Fibroblast of lung (primary cell): ENCODE results near the gene EXOC3. TPM values are rescaled to one million over a fixed set of nuclear protein-coding genes. Genes with fewer than 3 reads are reported as not detected.

ENCODE experiments used
- DNase-seq, 2 donors: peaks; one replicate each; pipeline versions ENCODE4 v3.0.0 to v3.0.0-alpha.2; 2010; ENCODE audit warnings: low read depth in 2 of 2
- H2AFZ ChIP-seq: 2 replicates; pipeline ENCODE4 v1.5.1; 2012; ENCODE audit warnings: low read length, control low read depth, inconsistent platforms
- H3K27ac ChIP-seq: 2 replicates; pipeline ENCODE4 v1.5.1; 2011; ENCODE audit warnings: low read length, control low read depth; ENCODE audit not compliant: insufficient read depth
- H3K27me3 ChIP-seq: 2 replicates; pipeline ENCODE4 v1.5.1; 2011; ENCODE audit warnings: mild to moderate bottlenecking, low read length; ENCODE audit not compliant: control insufficient read depth, insufficient read depth
- H3K36me3 ChIP-seq: 2 replicates; pipeline ENCODE4 v1.5.1; 2011; ENCODE audit warnings: low read length; ENCODE audit not compliant: control insufficient read depth, insufficient read depth
- H3K4me1 ChIP-seq: 2 replicates; pipeline ENCODE4 v1.5.1; 2011; ENCODE audit warnings: low read length; ENCODE audit not compliant: control insufficient read depth, insufficient read depth; ENCODE audit errors: extremely low read depth
- H3K4me2 ChIP-seq: 2 replicates; pipeline ENCODE4 v1.5.1; 2011; ENCODE audit warnings: low read length, control low read depth; ENCODE audit not compliant: insufficient read depth; ENCODE audit errors: extremely low read depth
- H3K4me3 ChIP-seq, 4 experiments: fragments of 200-600 bp in 1 of 4; sonication (generic) in 1 of 4; replicated peaks in 1 of 4; 2 replicates each; pipeline ENCODE4 v1.5.1; 2011 to 2016; ENCODE audit warnings: low read length in 4 of 4, low read depth in 3 of 4, mild to moderate bottlenecking in 3 of 4, control low read depth in 2 of 4, inconsistent platforms in 1 of 4, mixed read lengths in 1 of 4; ENCODE audit not compliant: insufficient read depth in 1 of 4; ENCODE audit errors: control extremely low read depth in 1 of 4
- H3K79me2 ChIP-seq: 2 replicates; pipeline ENCODE4 v1.5.1; 2012; ENCODE audit warnings: mild to moderate bottlenecking, low read length, inconsistent platforms; ENCODE audit not compliant: control insufficient read depth, insufficient read depth
- H3K9ac ChIP-seq: 2 replicates; pipeline ENCODE4 v1.5.1; 2011; ENCODE audit warnings: mild to moderate bottlenecking, low read length, control low read depth; ENCODE audit not compliant: insufficient read depth
- H3K9me3 ChIP-seq: 2 replicates; pipeline ENCODE4 v1.5.1; 2012; ENCODE audit warnings: low read depth, low read length; ENCODE audit not compliant: control insufficient read depth, insufficient read depth
- H4K20me1 ChIP-seq: 2 replicates; pipeline ENCODE4 v1.5.1; 2011; ENCODE audit warnings: low read length; ENCODE audit not compliant: control insufficient read depth, insufficient read depth; ENCODE audit errors: extremely low read depth
- CTCF ChIP-seq, 2 donors: IDR thresholded peaks in 1 of 2; conservative IDR thresholded peaks in 1 of 2; 1 replicate in 1 of 2; 2 replicates in 1 of 2; pipeline ENCODE4 v1.5.1; 2011 to 2012; ENCODE audit warnings: low read length in 2 of 2, control low read depth in 1 of 2, inconsistent platforms in 1 of 2, low read depth in 1 of 2, mild to moderate bottlenecking in 1 of 2
- EZH2 ChIP-seq: IDR thresholded peaks from 2 replicates; pipeline ENCODE4 v1.5.1; 2012; ENCODE audit warnings: low read length, control low read depth, mild to moderate bottlenecking; ENCODE audit errors: missing control alignments
- polyA plus RNA-seq, 2 donors: library from polyadenylated mRNA; depleted of rRNA in 1 of 2; stranded (reverse) in 1 of 2; unstranded in 1 of 2; fragments of >200 nt; gene quantifications; 2 replicates each; pipeline ENCODE4 v1.2.1, GENCODE V29; 2011 to 2012; ENCODE audit warnings: missing spikeins in 1 of 2
- total RNA-seq: library from RNA; depleted of rRNA; stranded (reverse); fragments of >200 nt; gene quantifications from 2 replicates; pipeline ENCODE4 v1.2.1, GENCODE V29; 2014

EXOC3 gene
- total and polyA plus RNA-seq, 2 donors (not counting 1 experiment from before 2014, with no cell fraction given), result 19.9 to 34.5 TPM

DNA sequence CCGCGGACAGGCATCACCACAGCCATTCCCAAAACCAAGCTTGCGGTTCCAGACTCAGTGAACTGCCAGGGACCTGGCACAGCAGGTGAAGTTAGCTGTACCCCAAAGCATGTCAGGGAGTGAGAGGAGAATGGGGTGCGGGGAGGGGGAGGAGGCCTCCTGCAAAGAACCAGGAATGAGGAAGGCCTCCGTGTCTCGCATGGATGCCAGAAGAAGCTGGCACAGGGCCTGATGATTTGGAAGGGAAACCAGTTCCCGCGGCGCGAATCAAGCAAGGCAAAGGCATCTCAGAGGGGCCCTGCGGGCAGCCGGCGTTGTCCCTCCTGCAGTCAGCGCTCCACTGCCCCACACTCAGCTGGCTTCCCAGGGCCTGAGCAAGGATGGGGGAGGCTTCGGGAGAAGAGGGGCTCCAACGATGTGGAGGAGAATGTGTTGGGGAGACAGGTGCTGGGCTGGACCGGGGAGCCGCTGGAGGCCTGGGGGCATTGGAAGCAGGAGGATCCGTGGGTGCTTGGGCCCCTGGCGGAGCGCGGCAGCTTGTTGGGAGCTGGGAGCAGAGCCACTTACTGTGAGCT is 66.7 kb downstream of the EXOC3 start:
- no peak overlapping the region for H3K4me2 ChIP-seq
- H3K4me3 ChIP-seq, result no peak overlapping the region
- H4K20me1 ChIP-seq, result no peaks in the 10 kb centered on the region
- no peak for DNase-seq
- no peaks in the 10 kb centered on the region for H3K79me2 ChIP-seq
- peaks cover 11% of the 10 kb centered on the region for H3K27me3 ChIP-seq
- no peak overlapping the region for H3K9ac ChIP-seq
- H3K27ac ChIP-seq, result no peak overlapping the region
- no peaks in the 10 kb centered on the region for H3K36me3 ChIP-seq
- TF ChIP-seq CTCF (conservative IDR thresholded peaks at IDR 0.05 in 1 of 2, IDR thresholded peaks at IDR 0.05 in 1 of 2; ENCODE audit: low read depth in 1 of 2, low read length in 2 of 2) (no peak), EZH2 (no peak)
- H3K4me1 ChIP-seq, result no peaks in the 10 kb centered on the region
- H2AFZ ChIP-seq, result no peak overlapping the region
- no peaks in the 10 kb centered on the region for H3K9me3 ChIP-seq

DNA sequence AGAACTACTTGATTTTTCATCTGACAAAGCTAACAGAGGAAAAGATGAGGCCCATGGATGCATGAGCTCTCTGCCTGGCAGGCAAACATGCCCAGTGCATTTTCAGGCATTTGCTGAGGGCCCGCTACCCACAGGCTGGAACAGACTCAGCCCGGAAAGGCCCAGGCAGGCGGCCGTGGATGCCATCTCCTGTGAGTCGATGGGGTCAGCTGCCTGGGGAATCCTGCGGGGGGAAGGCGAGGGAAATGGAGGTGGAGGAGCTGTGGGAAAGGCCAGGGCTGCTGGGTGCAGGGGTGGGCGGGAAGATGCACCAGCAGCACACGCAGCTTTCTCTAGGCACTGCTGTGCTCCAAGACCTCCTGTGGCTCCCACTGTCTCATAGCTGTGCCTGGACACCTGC is 67.5 kb downstream of the EXOC3 start:
- no peak for TF ChIP-seq EZH2
- no peak for TF ChIP-seq CTCF (conservative IDR thresholded peaks at IDR 0.05 in 1 of 2, IDR thresholded peaks at IDR 0.05 in 1 of 2; ENCODE audit: low read depth in 1 of 2, low read length in 2 of 2)
- Histone ChIP-seq H3K27me3 (peaks cover 12% of the 10 kb centered on the region), H4K20me1 (no peaks in the 10 kb centered on the region), H3K4me2 (no peak overlapping the region), H3K4me1 (no peaks in the 10 kb centered on the region), H3K4me3 (no peak overlapping the region), H3K27ac (no peak overlapping the region), H3K79me2 (no peaks in the 10 kb centered on the region), H2AFZ (no peak overlapping the region), H3K9me3 (no peaks in the 10 kb centered on the region), H3K36me3 (no peaks in the 10 kb centered on the region), H3K9ac (no peak overlapping the region)
- DNase-seq, result no peak

GRCh38 chr5:511476-511875 is 68.5 kb downstream of the EXOC3 start:
- Histone ChIP-seq H3K27me3 (peaks cover 12% of the 10 kb centered on the region), H3K9ac (no peak overlapping the region), H3K4me1 (no peaks in the 10 kb centered on the region), H3K79me2 (no peaks in the 10 kb centered on the region), H3K9me3 (no peaks in the 10 kb centered on the region), H3K36me3 (no peaks in the 10 kb centered on the region), H3K4me3 (no peak overlapping the region), H3K27ac (no peak overlapping the region), H2AFZ (no peak overlapping the region), H3K4me2 (no peak overlapping the region), H4K20me1 (no peaks in the 10 kb centered on the region)
- no peak for DNase-seq
- no peak for TF ChIP-seq CTCF (conservative IDR thresholded peaks at IDR 0.05 in 1 of 2, IDR thresholded peaks at IDR 0.05 in 1 of 2; ENCODE audit: low read depth in 1 of 2, low read length in 2 of 2)
- no peak for TF ChIP-seq EZH2
